Measurements from ENCODE around the gene NAALADL1. TPM values are rescaled to one million over a fixed set of nuclear protein-coding genes. Genes with fewer than 3 reads are reported as not detected.
A peak's percentile ranks its signal among the peaks of the same experiment; 100 is the strongest.

NAALADL1 gene
- total and polyA plus RNA-seq, 2 experiments from 2014 or later, result 11.1 to 13.7 TPM

GRCh38 chr11:65100674-65101350 is 42.5 kb upstream of the NAALADL1 start:
- Histone ChIP-seq H3K4me2 (no peak overlapping the region), H4K20me1 (replicated peaks; ENCODE audit: insufficient read depth) (peaks cover 2% of the 10 kb centered on the region; the same call in 1 of the 2 replicates), H3K27ac (ENCODE audit: low read depth) (no peak overlapping the region), H3K4me3 (no peak overlapping the region), H3K27me3 (ENCODE audit: insufficient read depth) (no peaks in the 10 kb centered on the region), H3K79me2 (replicated peaks; ENCODE audit: insufficient read depth) (peaks cover 46% of the 10 kb centered on the region), H3K4me1 (ENCODE audit: insufficient read depth) (peaks cover 6% of the 10 kb centered on the region), H3F3A (replicated peaks; ENCODE audit: low read depth) (0 out of 2 replicates have a peak, but pooled peaks cover 5% of the 10 kb centered on the region), H3K36me3 (ENCODE audit: insufficient read depth) (peaks cover 7% of the 10 kb centered on the region; the same call in 1 of the 2 replicates), H2AFZ (no peak overlapping the region), H3K9me2 (ENCODE audit: insufficient read depth) (no peaks in the 10 kb centered on the region)
- no peak overlapping the region for H3K27ac Mint-ChIP-seq
- ATAC-seq (no peak), DNase-seq (ENCODE audit: low spot score) (no peak)
- H3K4me3 Mint-ChIP-seq, result no peak overlapping the region
- H3K36me3 Mint-ChIP-seq (ENCODE audit: low read depth), result peaks cover 4% of the 10 kb centered on the region
- TF ChIP-seq CREB1 (CRISPR knock-in tag; IDR thresholded peaks at IDR 0.05; ENCODE audit: low read depth) (no peak), POLR2AphosphoS5 (IDR thresholded peaks at IDR 0.05; ENCODE audit: low read depth) (no peak), CTCF (conservative IDR thresholded peaks at IDR 0.05; ENCODE audit: low read depth in 2 of 2) (peak; percentile 13 to 37; a peak in 2 of 4 replicates), REST (IDR thresholded peaks at IDR 0.05; ENCODE audit: unreplicated experiment) (no peak), NANOG (IDR thresholded peaks at IDR 0.05; ENCODE audit: borderline replicate concordance) (no peak), STAT1 (IDR thresholded peaks at IDR 0.05; ENCODE audit: unreplicated experiment) (no peak), EZH2phosphoT487 (IDR thresholded peaks at IDR 0.05; ENCODE audit: unreplicated experiment) (no peak)
- peaks cover under 1% of the 10 kb centered on the region; the same call in 2 of the 3 replicates for H3K4me1 Mint-ChIP-seq
- H3K27me3 Mint-ChIP-seq (ENCODE audit: insufficient read depth, low read depth, poor library complexity), result peaks cover 3% of the 10 kb centered on the region
- H3K9me3 Mint-ChIP-seq, result no peaks in the 10 kb centered on the region

- Mint-ChIP-seq H3K9me3 (no peaks in the 10 kb centered on the region), H3K27ac (no peak overlapping the region), H3K4me1 (peaks cover 2% of the 10 kb centered on the region; the same call in 2 of the 3 replicates), H3K27me3 (ENCODE audit: insufficient read depth, low read depth, poor library complexity) (peaks cover 6% of the 10 kb centered on the region), H3K4me3 (peak overlapping the region; percentile 97), H3K36me3 (ENCODE audit: low read depth) (peaks cover 4% of the 10 kb centered on the region; the same call in 2 of the 3 replicates)
- H2AFZ ChIP-seq, result no peak overlapping the region
- peak overlapping the region; percentile 70 for H3K4me2 ChIP-seq
- peaks cover 27% of the 10 kb centered on the region for H3K79me2 ChIP-seq (replicated peaks; ENCODE audit: insufficient read depth)
- H3K27me3 ChIP-seq (ENCODE audit: insufficient read depth), result no peaks in the 10 kb centered on the region
- H3F3A ChIP-seq (replicated peaks; ENCODE audit: low read depth), result 0 out of 2 replicates have a peak, but pooled peaks cover 5% of the 10 kb centered on the region
- H3K36me3 ChIP-seq (ENCODE audit: insufficient read depth), result peaks cover 4% of the 10 kb centered on the region; the same call in 1 of the 2 replicates
- no peak overlapping the region for H3K27ac ChIP-seq (ENCODE audit: low read depth)
- ATAC-seq (no peak), DNase-seq (ENCODE audit: low spot score) (no peak)
- H3K4me3 ChIP-seq, result peak overlapping the region; percentile 96
- H3K9me2 ChIP-seq (ENCODE audit: insufficient read depth), result no peaks in the 10 kb centered on the region
- H4K20me1 ChIP-seq (replicated peaks; ENCODE audit: insufficient read depth), result no peaks in the 10 kb centered on the region; the same call in 1 of the 2 replicates
- peaks cover 6% of the 10 kb centered on the region for H3K4me1 ChIP-seq (ENCODE audit: insufficient read depth)
- TF ChIP-seq POLR2AphosphoS5 (IDR thresholded peaks at IDR 0.05; ENCODE audit: low read depth) (no peak), CTCF (conservative IDR thresholded peaks at IDR 0.05; ENCODE audit: low read depth in 2 of 2) (no peak)
Measured at GRCh38 chr11:65096926-65097325, 38.6 kb upstream of the NAALADL1 start.
